Measurements from ENCODE around the gene SSR4.
"Not testable (repeated sequence)": the region's sequence is repeated elsewhere in the genome, so short reads cannot be mapped to it uniquely, and the experiment has no call there.

SSR4 gene

GRCh38 chrX:153806999-153807575 lies 12.6 kb downstream of the SSR4 start:
- no peak for DNase-seq

- no peak for DNase-seq
Measured at GRCh38 chrX:153807976-153808375, 13.5 kb downstream of the SSR4 start.

DNA sequence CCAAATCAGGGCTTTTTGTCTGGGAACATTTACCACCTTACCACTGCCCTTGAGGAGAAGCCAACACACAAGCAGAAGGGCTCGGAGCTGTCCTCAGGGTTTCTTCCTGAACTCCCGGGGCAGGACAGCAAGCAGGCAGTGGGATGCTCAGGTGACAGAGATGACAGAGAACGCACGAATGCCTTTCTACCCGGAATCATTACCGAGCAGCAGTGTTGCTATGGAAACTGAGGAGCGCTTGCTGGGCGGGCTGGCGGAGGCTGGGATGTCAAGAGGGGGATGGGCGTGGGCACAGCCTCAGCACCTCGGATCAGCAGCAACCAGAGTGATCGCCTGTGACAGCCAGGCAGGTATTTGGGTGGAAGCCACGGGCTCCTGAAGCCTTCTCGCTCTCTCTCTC lies 17.8 kb downstream of the SSR4 start:
- DNase-seq: no peak

DNA sequence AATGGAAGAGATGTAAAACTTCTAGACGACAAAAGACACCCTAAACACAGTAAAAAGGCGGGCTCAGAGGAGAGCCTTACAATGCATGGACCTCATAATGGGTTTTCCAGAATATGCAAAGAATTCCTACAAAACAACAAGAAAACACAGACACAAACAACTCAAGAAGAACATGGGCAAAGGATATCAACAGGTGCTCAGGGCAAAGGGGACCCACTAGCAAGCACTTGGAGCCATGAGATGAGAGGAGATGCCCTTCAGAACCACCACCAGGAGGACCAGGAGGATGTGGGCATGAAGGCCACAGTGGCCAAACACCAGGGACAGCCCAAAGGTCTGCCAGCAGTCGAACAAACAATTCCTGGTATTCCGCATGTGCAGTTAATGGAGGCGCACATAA lies 18.7 kb downstream of the SSR4 start:
- DNase-seq: no peak

DNA sequence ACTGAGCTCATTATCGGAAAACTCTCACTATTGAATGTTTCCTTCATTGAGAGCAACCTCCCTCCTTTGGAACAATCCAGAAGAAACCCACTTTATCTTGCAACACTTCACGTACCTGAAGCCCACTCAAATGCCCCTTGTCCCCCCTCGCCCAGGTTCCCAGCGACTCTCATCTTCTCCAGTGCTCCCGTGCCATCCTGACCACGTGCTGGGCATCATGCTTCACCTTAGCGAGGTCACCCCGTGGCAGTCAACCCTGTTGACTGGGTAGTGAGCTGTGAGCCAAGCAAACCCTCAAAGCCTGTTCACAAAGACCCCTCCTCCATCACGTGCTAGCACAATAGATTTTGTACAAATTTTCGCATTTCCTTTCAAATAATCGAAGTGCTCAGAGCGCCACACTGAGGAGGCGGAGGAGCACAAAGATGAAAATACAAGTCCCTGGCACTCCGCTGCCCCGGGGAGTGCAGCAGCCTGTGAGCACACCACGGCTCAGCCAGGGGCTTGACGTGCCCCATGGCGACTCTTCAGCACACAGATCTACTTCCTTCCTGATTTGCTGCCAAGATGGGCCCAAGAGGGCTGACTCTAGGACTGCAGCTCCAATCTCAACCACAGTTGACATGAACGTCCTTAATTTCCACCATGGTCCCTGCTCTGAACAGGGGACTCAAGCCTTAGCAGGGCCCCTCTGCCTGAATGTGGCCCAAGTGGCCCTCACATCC lies 20.3 kb downstream of the SSR4 start:
- no peak for DNase-seq

DNA sequence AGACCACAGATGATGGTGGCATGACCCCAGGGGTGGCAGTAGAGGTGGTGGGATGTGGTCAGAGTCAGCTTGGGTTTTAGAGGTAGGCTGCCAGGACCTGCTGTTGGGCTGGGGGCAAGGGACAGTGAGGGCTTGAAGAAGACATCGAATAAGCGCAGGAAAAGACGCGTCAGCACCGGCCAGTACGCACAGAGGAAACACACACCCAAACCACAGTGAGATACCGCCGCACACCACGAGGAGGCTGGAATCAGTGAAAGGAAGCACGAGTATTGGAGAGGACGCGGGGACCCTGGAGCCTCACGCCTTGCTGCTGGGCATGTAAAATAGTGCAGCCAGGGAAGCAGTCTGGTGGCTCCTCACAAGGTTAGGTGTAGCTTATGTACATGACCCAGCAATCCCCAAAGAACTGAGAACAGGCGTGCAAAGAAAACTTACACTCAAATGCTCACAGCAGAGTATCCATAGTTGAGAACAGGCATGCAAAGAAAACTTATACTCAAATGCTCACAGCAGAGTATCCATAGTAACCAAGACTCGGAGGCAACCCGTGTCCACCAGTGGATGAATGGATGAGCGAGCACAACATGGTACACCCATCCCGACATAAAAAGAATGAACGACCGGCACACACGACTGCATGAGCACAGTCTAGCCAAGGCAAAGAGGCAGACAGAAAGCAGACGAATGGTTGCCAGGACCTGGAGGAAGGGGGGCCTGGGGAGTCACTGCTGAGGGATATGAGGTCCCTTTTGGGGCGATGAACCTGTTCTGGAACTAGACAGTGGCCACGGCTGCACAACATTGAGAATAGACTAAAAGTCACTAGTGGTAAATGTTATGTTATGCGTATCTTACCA lies 22.6 kb downstream of the SSR4 start:
- DNase-seq: no peak

DNA sequence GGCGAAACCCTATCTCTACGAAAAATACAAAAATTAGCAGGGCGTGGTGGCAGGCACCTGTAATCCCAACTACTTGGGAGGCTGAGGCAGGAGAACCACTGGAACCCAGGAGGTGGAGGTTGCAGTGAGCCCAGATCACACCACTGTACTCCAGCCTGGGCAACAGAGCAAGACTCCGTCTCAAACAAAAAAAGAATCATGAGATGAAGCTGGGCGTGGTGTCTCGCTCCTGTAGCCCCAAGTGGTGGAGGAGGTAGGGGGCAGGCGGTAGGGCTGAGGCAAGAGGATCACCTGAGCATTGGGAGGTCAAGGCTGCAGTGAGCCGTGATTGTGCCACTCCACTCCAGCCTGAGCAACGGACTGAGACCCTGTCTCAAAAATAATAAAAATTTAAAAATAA lies 23.6 kb downstream of the SSR4 start:
- DNase-seq: not testable (repeated sequence)

DNA sequence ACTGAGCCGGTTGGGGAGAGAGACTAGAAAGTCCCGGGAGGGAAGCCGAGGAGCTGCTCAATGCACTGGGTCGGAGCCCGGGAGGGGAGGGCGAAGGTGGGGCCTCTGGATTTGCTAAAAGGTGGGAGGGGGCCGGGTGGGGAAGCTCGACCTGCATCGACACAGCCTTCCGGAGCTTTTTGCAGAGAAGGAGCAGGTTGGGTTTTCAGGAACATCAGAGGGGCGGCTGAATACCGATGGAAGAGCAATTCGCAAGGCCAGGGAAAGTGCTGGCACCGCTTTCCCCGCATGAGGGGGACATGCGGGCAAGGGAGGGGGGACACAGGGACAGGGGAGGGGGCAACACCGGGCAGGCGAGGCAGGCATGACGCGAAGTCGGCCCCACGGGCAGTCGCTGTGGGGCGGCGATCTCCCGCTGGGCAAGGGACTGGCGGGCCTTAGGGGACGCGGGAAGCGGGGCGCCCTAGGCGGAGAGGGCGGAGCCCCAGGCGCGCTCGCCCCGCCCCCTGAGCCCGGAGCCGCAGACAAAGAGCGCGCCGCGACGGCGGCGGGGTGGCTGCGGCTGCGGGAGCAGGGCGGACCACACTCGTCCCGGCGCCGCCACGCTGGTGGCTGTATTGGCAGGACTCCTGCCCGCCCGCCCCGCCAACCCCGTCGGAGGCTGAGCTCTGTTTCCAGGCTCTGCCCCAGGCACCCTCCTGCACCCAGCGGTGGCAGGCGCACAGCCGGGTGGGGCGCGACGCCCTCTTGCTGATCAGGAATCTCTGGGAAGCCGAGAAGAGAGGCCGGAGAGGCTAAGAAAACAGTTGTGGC lies 24.3 kb downstream of the SSR4 start:
- DNase-seq: no peak

GRCh38 chrX:153819384-153820040 lies 25.0 kb downstream of the SSR4 start:
- DNase-seq: no peak

DNA sequence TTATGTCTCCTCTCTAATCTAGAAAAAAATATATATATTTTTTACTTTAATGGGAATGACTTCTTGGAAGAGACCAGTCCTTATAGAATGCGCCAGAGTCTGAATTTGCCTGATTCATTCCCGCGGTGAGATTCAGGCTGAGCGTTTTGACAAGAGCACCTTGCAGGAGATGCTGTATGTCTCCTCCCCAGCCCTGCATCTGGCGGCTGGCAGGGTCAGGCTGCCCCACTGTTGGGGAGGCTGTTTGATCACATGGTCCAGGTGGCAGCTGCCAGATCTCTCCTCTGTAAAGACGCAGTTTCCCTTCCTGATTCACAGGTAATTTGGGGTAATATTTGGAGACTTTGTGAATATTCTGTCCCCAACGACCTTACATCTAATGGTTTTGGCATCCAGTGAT lies 26.1 kb downstream of the SSR4 start:
- DNase-seq: no peak

- DNase-seq: no peak
Measured at GRCh38 chrX:153821066-153821465, 26.6 kb downstream of the SSR4 start.

- no peak for DNase-seq
Measured at GRCh38 chrX:153824348-153824747, 29.9 kb downstream of the SSR4 start.

DNA sequence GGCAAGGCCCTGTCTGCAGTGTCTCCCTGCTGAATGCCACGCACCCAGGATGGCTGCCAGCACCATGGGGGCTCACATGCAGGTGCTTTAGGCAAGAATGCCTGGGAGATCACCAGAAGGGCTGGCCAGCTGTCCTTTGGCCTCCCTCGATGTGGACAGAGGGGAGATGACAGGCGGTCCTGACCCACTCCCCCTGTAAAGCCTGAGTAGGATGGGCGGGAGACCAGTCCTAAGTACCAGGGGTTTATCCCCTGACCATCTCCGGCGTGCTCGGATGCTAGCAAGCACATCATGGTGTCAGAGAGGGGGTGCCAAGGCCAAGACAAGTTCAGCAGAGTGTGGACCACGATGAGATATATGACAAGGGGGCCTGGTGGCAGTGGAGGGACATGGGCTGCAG lies 30.6 kb downstream of the SSR4 start:
- no peak for DNase-seq

GRCh38 chrX:153827016-153827415 lies 32.5 kb downstream of the SSR4 start:
- no peak for DNase-seq

- no peak for DNase-seq
Measured at GRCh38 chrX:153827903-153828302, 33.4 kb downstream of the SSR4 start.

- DNase-seq: no peak
Measured at GRCh38 chrX:153828308-153828707, 33.8 kb downstream of the SSR4 start.

GRCh38 chrX:153828723-153829548 lies 34.5 kb downstream of the SSR4 start:
- no peak for DNase-seq

DNA sequence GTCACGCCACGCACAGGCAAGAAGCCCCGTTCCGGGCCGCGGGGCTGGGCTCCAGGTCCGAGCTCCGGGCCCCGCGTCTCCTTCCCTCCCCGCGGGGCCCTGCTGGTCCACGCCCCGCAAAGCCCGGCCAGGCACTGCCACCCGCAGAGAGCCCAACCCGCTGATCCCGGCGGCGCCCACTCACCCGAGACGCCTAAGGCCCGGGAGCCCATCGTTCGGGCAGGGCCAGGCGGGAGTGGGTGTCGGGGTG lies 35.0 kb downstream of the SSR4 start:
- no peak for DNase-seq

GRCh38 chrX:153829799-153830639 lies 35.6 kb downstream of the SSR4 start, which contains the start of gene PDZD4:
Gene PDZD4 (minus strand): TSS chrX:153830544. CDS start chrX:153830298, 246 bp downstream.
- no peak for DNase-seq

- DNase-seq: no peak
Measured at GRCh38 chrX:153830640-153831428, 36.4 kb downstream of the SSR4 start.
